Aortic smooth muscle cell (primary cell): Measurements from ENCODE around the gene CTNNBL1. TPM values are rescaled to one million over a fixed set of nuclear protein-coding genes. Genes with fewer than 3 reads are reported as not detected.

Source experiments
- total RNA-seq: library from RNA; depleted of rRNA; stranded (reverse); fragments of >200 nt; gene quantifications from 2 replicates; pipeline ENCODE4 v1.2.3, GENCODE V29; 2014

Gene CTNNBL1, protein sequence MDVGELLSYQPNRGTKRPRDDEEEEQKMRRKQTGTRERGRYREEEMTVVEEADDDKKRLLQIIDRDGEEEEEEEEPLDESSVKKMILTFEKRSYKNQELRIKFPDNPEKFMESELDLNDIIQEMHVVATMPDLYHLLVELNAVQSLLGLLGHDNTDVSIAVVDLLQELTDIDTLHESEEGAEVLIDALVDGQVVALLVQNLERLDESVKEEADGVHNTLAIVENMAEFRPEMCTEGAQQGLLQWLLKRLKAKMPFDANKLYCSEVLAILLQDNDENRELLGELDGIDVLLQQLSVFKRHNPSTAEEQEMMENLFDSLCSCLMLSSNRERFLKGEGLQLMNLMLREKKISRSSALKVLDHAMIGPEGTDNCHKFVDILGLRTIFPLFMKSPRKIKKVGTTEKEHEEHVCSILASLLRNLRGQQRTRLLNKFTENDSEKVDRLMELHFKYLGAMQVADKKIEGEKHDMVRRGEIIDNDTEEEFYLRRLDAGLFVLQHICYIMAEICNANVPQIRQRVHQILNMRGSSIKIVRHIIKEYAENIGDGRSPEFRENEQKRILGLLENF
- total RNA-seq: 26.3 and 26.8 TPM in 2 replicates

DNA sequence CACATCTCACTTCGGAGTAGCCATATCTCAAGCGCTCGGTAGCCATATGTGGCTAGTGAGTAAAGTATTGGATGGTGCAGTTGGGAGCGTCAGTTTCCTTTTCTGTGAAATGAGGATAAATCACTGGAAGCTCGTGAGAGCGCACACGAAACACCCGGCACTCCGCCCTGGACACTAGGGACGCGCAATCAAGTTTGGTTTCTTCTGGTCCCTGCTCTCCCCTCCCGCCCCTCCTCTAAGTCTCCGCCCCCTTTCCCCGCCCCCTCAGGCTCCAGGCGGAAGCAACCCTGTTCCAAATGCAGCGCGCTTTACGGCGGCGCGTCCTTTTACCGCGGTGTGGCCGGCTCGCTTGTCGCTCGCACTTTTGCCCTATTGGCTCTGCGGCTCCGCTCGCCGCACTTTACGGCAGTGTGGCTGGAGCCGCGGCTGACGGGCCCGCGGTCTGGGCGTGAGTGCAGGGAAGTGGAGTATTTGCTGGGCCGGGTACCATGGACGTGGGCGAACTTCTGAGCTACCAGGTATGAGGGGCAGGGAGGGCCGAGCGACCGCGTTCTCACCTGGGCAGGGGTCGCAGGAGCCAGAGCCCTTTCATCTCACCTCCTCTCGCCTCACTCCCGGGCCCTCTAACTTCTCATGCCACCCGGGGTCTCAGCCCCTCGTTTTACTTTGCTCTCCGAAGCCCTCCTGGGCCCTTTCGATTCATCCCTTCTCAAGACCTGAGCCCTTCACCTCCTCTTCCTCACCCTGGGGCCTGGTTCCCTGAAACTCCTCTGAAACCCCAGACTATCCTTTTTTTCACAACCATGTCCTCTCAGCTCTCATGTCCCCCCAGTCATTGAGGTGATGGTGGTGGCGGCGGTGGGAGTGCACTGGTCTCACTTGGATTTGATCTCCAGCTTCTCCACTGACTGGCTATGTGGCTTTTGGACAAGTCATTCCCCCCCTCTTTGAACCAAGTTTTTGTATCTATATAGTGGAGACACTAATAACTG is at the start of gene CTNNBL1:
CTNNBL1 (plus strand) TSS at position 396 of the 992 bp plus-strand sequence; CDS start at position 489, 93 bp downstream.

DNA sequence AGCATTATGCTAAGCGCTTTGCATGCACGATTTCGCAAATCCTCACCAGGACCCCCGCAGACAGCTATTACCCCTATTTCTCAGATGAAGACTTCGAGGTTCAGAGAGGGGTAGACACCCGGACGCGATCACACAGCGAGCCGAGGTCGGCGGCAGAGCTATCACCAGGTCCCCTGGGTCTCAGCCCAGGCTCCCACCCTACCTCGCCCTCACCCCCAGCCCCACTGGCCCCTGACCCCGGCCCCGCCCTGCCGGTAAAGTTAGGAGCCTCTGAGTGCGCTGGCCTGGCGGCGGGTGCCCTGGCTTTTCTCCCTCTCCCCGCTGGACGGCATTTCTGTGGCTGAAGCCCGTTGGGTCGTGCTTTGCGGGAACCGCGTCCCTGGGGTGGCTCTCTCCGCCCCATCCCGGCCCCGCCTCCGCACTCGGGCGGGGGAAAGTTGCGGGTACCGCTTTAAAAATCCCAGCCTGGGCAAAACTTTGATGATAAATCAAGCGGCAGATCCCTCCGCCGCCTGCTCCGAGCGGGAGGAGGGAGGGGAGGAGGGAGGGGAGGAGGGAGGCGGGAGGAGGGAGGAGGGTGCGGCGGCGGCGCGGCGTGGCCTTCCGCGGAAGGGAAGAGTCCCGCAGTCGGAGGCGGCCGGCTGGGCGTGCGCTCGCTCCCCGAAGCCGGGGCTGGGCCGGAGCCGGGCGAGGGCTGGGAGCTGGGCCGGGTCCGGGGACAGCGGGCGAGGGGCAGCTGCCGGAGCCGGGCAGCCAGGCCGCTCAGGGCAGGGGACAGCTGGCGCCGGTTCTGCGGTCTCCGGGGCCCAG is 208.9 kb downstream of the CTNNBL1 start, which contains the start of gene VSTM2L:
VSTM2L (plus strand) TSS at position 624 of the 810 bp plus-strand sequence. CDS start 224 bp downstream, outside the sequence.

Other genes with a start within 250 kb of the CTNNBL1 start
- 0.06 TPM in 1 of 2 replicates, not detected in the other for gene NNAT, start 172.8 kb upstream of the CTNNBL1 start, total RNA-seq
- 39.8 and 40.7 TPM in 2 replicates for gene BLCAP, start 166.2 kb upstream of the CTNNBL1 start, total RNA-seq
- 0.53 and 0.93 TPM in 2 replicates for gene VSTM2L, start 209.1 kb downstream of the CTNNBL1 start, total RNA-seq